Muscle layer of duodenum (tissue), 2 donors: ENCODE results near the gene NLRC5.

Experiments used
- H3K27ac ChIP-seq: one replicate; pipeline ENCODE4 v1.7.0; 2013; ENCODE audit warnings: mild to moderate bottlenecking, low read length
- H3K27me3 ChIP-seq: one replicate; pipeline ENCODE4 v1.7.0; 2013; ENCODE audit warnings: low read depth, mild to moderate bottlenecking, control low read depth, low read length
- H3K36me3 ChIP-seq, 2 donors: one replicate each; pipeline ENCODE4 v1.7.0; 2013; ENCODE audit warnings: low read length in 2 of 2, control low read depth in 1 of 2, mild to moderate bottlenecking in 1 of 2; ENCODE audit not compliant: insufficient read depth in 2 of 2, control insufficient read depth in 1 of 2
- H3K4me1 ChIP-seq, 2 donors: one replicate each; pipeline ENCODE4 v1.7.0; 2013; ENCODE audit warnings: low read length in 2 of 2, mild to moderate bottlenecking in 2 of 2, control low read depth in 1 of 2, moderate library complexity in 1 of 2; ENCODE audit not compliant: insufficient read depth in 2 of 2, control insufficient read depth in 1 of 2
- H3K4me3 ChIP-seq, 2 donors: one replicate each; pipeline ENCODE4 v1.7.0; 2013; ENCODE audit warnings: low read length in 2 of 2, low read depth in 1 of 2, mild to moderate bottlenecking in 1 of 2
- H3K9me3 ChIP-seq, 2 donors: one replicate each; pipeline ENCODE4 v1.7.0; 2013; ENCODE audit warnings: low read length in 2 of 2, control low read depth in 1 of 2, mild to moderate bottlenecking in 1 of 2; ENCODE audit not compliant: control insufficient read depth in 1 of 2
- donor health status: healthy.

The NLRC5 gene

GRCh38 chr16:56988948-56989945, at the start of gene NLRC5:
Gene NLRC5 (plus strand): TSS chr16:56989557. CDS start chr16:57020713, 31,156 bp downstream.
- H3K4me1 ChIP-seq: peaks cover 20 to 28% of the 10 kb centered on the region in 2 donors
- H3K4me3 ChIP-seq: peak within 1 kb of the TSS; percentile 72 to 82
- H3K36me3 ChIP-seq: no peaks in the 10 kb centered on the region
- no peaks in the 10 kb centered on the region for H3K27me3 ChIP-seq
- no peaks in the 10 kb centered on the region for H3K9me3 ChIP-seq
- H3K27ac ChIP-seq: peak within 1 kb of the TSS; percentile 82

GRCh38 chr16:56939801-56940200, 49.6 kb upstream of the NLRC5 start:
- Histone ChIP-seq H3K27ac (no peak overlapping the region), H3K9me3 (no peaks in the 10 kb centered on the region), H3K4me1 (peaks cover 4 to 30% of the 10 kb centered on the region in 2 donors), H3K36me3 (peaks cover 87 to 90% of the 10 kb centered on the region in 2 donors), H3K27me3 (no peaks in the 10 kb centered on the region), H3K4me3 (no peak overlapping the region)

GRCh38 chr16:56941092-56941491, 48.3 kb upstream of the NLRC5 start:
- Histone ChIP-seq H3K9me3 (no peaks in the 10 kb centered on the region), H3K36me3 (peaks cover 85 to 87% of the 10 kb centered on the region in 2 donors), H3K27ac (no peak overlapping the region), H3K4me3 (no peak overlapping the region), H3K27me3 (no peaks in the 10 kb centered on the region), H3K4me1 (peaks cover 0 to 17% of the 10 kb centered on the region in 2 donors)

- H3K27me3 ChIP-seq: no peaks in the 10 kb centered on the region
- peaks cover 0 to 10% of the 10 kb centered on the region in 2 donors for H3K4me1 ChIP-seq
- H3K27ac ChIP-seq: no peak overlapping the region
- H3K36me3 ChIP-seq: peaks cover 83 to 84% of the 10 kb centered on the region in 2 donors
- H3K9me3 ChIP-seq: no peaks in the 10 kb centered on the region
- no peak overlapping the region for H3K4me3 ChIP-seq
Measured at GRCh38 chr16:56941856-56942331, 47.5 kb upstream of the NLRC5 start.

- H3K4me1 ChIP-seq: peaks cover 0 to 3% of the 10 kb centered on the region in 2 donors
- H3K4me3 ChIP-seq: no peak overlapping the region
- H3K27ac ChIP-seq: no peak overlapping the region
- peaks cover 69 to 70% of the 10 kb centered on the region in 2 donors for H3K36me3 ChIP-seq
- no peaks in the 10 kb centered on the region for H3K27me3 ChIP-seq
- H3K9me3 ChIP-seq: no peaks in the 10 kb centered on the region
Measured at GRCh38 chr16:56943761-56944375, 45.5 kb upstream of the NLRC5 start.

GRCh38 chr16:56944954-56945839, 44.2 kb upstream of the NLRC5 start:
- H3K27me3 ChIP-seq: no peaks in the 10 kb centered on the region
- no peak overlapping the region for H3K27ac ChIP-seq
- H3K9me3 ChIP-seq: no peaks in the 10 kb centered on the region
- no peaks in the 10 kb centered on the region for H3K4me1 ChIP-seq
- H3K4me3 ChIP-seq: no peak overlapping the region
- H3K36me3 ChIP-seq: peaks cover 56% of the 10 kb centered on the region in 2 donors

GRCh38 chr16:56945847-56946527, 43.4 kb upstream of the NLRC5 start:
- no peaks in the 10 kb centered on the region for H3K27me3 ChIP-seq
- no peak overlapping the region for H3K4me3 ChIP-seq
- no peaks in the 10 kb centered on the region for H3K9me3 ChIP-seq
- H3K4me1 ChIP-seq: no peaks in the 10 kb centered on the region
- no peak overlapping the region for H3K27ac ChIP-seq
- peaks cover 50 to 51% of the 10 kb centered on the region in 2 donors for H3K36me3 ChIP-seq

- Histone ChIP-seq H3K4me3 (no peak overlapping the region), H3K27ac (no peak overlapping the region), H3K9me3 (no peaks in the 10 kb centered on the region), H3K27me3 (no peaks in the 10 kb centered on the region), H3K36me3 (peaks cover 43% of the 10 kb centered on the region in 2 donors), H3K4me1 (no peaks in the 10 kb centered on the region)
Measured at GRCh38 chr16:56946767-56947603, 42.4 kb upstream of the NLRC5 start.

- no peaks in the 10 kb centered on the region for H3K27me3 ChIP-seq
- no peak overlapping the region for H3K27ac ChIP-seq
- H3K4me3 ChIP-seq: no peak overlapping the region
- no peaks in the 10 kb centered on the region for H3K9me3 ChIP-seq
- H3K4me1 ChIP-seq: no peaks in the 10 kb centered on the region
- H3K36me3 ChIP-seq: peaks cover 37% of the 10 kb centered on the region in 2 donors
Measured at GRCh38 chr16:56947604-56947995, 41.8 kb upstream of the NLRC5 start.

- no peak overlapping the region for H3K4me3 ChIP-seq
- H3K4me1 ChIP-seq: no peaks in the 10 kb centered on the region
- peaks cover 30 to 31% of the 10 kb centered on the region in 2 donors for H3K36me3 ChIP-seq
- H3K27me3 ChIP-seq: no peaks in the 10 kb centered on the region
- H3K27ac ChIP-seq: no peak overlapping the region
- H3K9me3 ChIP-seq: no peaks in the 10 kb centered on the region
Measured at GRCh38 chr16:56948234-56948633, 41.1 kb upstream of the NLRC5 start.
